ENCODE data around the gene OR52M1. TPM values are rescaled to one million over a fixed set of nuclear protein-coding genes. Genes with fewer than 3 reads are reported as not detected.

OR52M1 gene
- polyA plus RNA-seq, 1 experiment: not detected

- Histone ChIP-seq H3K27ac (ENCODE audit: low read depth, low read length) (no peak overlapping the region), H3K4me3 (ENCODE audit: low read depth, low read length) (no peak overlapping the region), H3K27me3 (ENCODE audit: control insufficient read depth, insufficient read depth, low read length) (no peaks in the 10 kb centered on the region), H3K9me3 (ENCODE audit: control insufficient read depth, insufficient read depth, low read length) (no peaks in the 10 kb centered on the region)
- POLR2A ChIA-PET: no interaction called here
- CTCF ChIA-PET: no interaction called here
- no peak for TF ChIP-seq CTCF (IDR thresholded peaks at IDR 0.05; ENCODE audit: low read depth, low read length)
- no peak for DNase-seq (ENCODE audit: low read depth, low spot score)
Observed at GRCh38 chr11:4560467-4560866, 15.5 kb downstream of the OR52M1 start.

- POLR2A ChIA-PET: no interaction called here
- no peak for TF ChIP-seq CTCF (IDR thresholded peaks at IDR 0.05; ENCODE audit: low read depth, low read length)
- DNase-seq (ENCODE audit: low read depth, low spot score): no peak
- CTCF ChIA-PET: no interaction called here
- no peak overlapping the region for H3K27ac ChIP-seq (ENCODE audit: low read depth, low read length)
- H3K4me3 ChIP-seq (ENCODE audit: low read depth, low read length): no peak overlapping the region
- H3K27me3 ChIP-seq (ENCODE audit: control insufficient read depth, insufficient read depth, low read length): no peaks in the 10 kb centered on the region
- no peaks in the 10 kb centered on the region for H3K9me3 ChIP-seq (ENCODE audit: control insufficient read depth, insufficient read depth, low read length)
Observed at GRCh38 chr11:4565371-4565770, 20.4 kb downstream of the OR52M1 start.

GRCh38 chr11:4569075-4569474 is 24.1 kb downstream of the OR52M1 start:
- CTCF ChIA-PET: no interaction called here

GRCh38 chr11:4576880-4577279 is 31.9 kb downstream of the OR52M1 start:
- DNase-seq (ENCODE audit: low read depth, low spot score): no peak
- H3K27ac ChIP-seq (ENCODE audit: low read depth, low read length): no peak overlapping the region
- no peaks in the 10 kb centered on the region for H3K27me3 ChIP-seq (ENCODE audit: control insufficient read depth, insufficient read depth, low read length)
- no peak for TF ChIP-seq CTCF (IDR thresholded peaks at IDR 0.05; ENCODE audit: low read depth, low read length)
- POLR2A ChIA-PET: no interaction called here
- H3K9me3 ChIP-seq (ENCODE audit: control insufficient read depth, insufficient read depth, low read length): no peaks in the 10 kb centered on the region
- no peak overlapping the region for H3K4me3 ChIP-seq (ENCODE audit: low read depth, low read length)
- CTCF ChIA-PET: interaction anchor here (0.6 kb wide), 1 partner anchor 11 kb away, joined by 5 read pairs; no protein-coding TSS in a partner anchor

More at GRCh38 chr11:4569075-4569474, 24.1 kb downstream of the OR52M1 start:
- Histone ChIP-seq H3K9me3 (ENCODE audit: control insufficient read depth, insufficient read depth, low read length) (no peaks in the 10 kb centered on the region), H3K4me3 (ENCODE audit: low read depth, low read length) (no peak overlapping the region), H3K27me3 (ENCODE audit: control insufficient read depth, insufficient read depth, low read length) (no peaks in the 10 kb centered on the region), H3K27ac (ENCODE audit: low read depth, low read length) (no peak overlapping the region)
- no peak for DNase-seq (ENCODE audit: low read depth, low spot score)
- POLR2A ChIA-PET: no interaction called here
- no peak for TF ChIP-seq CTCF (IDR thresholded peaks at IDR 0.05; ENCODE audit: low read depth, low read length)

- DNase-seq (ENCODE audit: low read depth, low spot score): no peak
- ChIA-PET CTCF (no interaction called here), POLR2A (no interaction called here)
- TF ChIP-seq CTCF (IDR thresholded peaks at IDR 0.05; ENCODE audit: low read depth, low read length): no peak
- no peak overlapping the region for H3K4me3 ChIP-seq (ENCODE audit: low read depth, low read length)
- no peak overlapping the region for H3K27ac ChIP-seq (ENCODE audit: low read depth, low read length)
- no peaks in the 10 kb centered on the region for H3K27me3 ChIP-seq (ENCODE audit: control insufficient read depth, insufficient read depth, low read length)
- no peaks in the 10 kb centered on the region for H3K9me3 ChIP-seq (ENCODE audit: control insufficient read depth, insufficient read depth, low read length)
Observed at GRCh38 chr11:4577761-4578160, 32.8 kb downstream of the OR52M1 start.
